H9 (cell line): ENCODE data around the gene NET1. TPM values are rescaled to one million over a fixed set of nuclear protein-coding genes. Genes with fewer than 3 reads are reported as not detected.

Source experiments
- DNase-seq: peaks from one replicate; pipeline ENCODE4 v3.0.0-alpha.2; 2017
- H2AFZ ChIP-seq: one replicate; pipeline ENCODE4 v1.6.1; 2013; ENCODE audit warnings: mild to moderate bottlenecking, low read length, control low read depth, moderate library complexity
- H2AK5ac ChIP-seq: 2 replicates; pipeline ENCODE4 v1.6.1; 2013; ENCODE audit warnings: low read length, control low read depth, mixed read lengths; ENCODE audit not compliant: insufficient read length
- H2BK120ac ChIP-seq: one replicate; pipeline ENCODE4 v1.6.1; 2013; ENCODE audit warnings: low read depth, mild to moderate bottlenecking, low read length, control low read depth, inconsistent platforms; ENCODE audit not compliant: poor library complexity, severe bottlenecking
- H2BK12ac ChIP-seq: 2 replicates; pipeline ENCODE4 v1.6.1; 2013; ENCODE audit warnings: low read length, control low read depth, mixed read lengths, low read depth; ENCODE audit not compliant: insufficient read length
- H2BK15ac ChIP-seq: 2 replicates; pipeline ENCODE4 v1.6.1; 2013; ENCODE audit warnings: low read depth, low read length, control low read depth
- H2BK20ac ChIP-seq: one replicate; pipeline ENCODE4 v1.6.1; 2013; ENCODE audit warnings: low read depth, mild to moderate bottlenecking, low read length, control low read depth, inconsistent platforms; ENCODE audit not compliant: poor library complexity, severe bottlenecking
- H2BK5ac ChIP-seq: 2 replicates; pipeline ENCODE4 v1.6.1; 2013; ENCODE audit warnings: low read length, control low read depth, mixed read lengths; ENCODE audit not compliant: insufficient read length
- H3K14ac ChIP-seq: 2 replicates; pipeline ENCODE4 v1.6.1; 2013; ENCODE audit warnings: low read length, control low read depth; ENCODE audit not compliant: insufficient read depth
- H3K18ac ChIP-seq: 2 replicates; pipeline ENCODE4 v1.6.1; 2013; ENCODE audit warnings: low read depth, mild to moderate bottlenecking, mixed read lengths, low read length, control low read depth; ENCODE audit not compliant: insufficient read length
- H3K23ac ChIP-seq: 2 replicates; pipeline ENCODE4 v1.6.1; 2013; ENCODE audit warnings: low read length, control low read depth, mixed read lengths, low read depth; ENCODE audit not compliant: insufficient read length
- H3K23me2 ChIP-seq: 2 replicates; pipeline ENCODE4 v1.6.1; 2013; ENCODE audit warnings: low read depth, mild to moderate bottlenecking, mixed read lengths, low read length, control low read depth; ENCODE audit not compliant: insufficient read length, poor library complexity, severe bottlenecking
- H3K27ac ChIP-seq: 2 replicates; pipeline ENCODE4 v1.5.1; 2013; ENCODE audit warnings: low read length, control low read depth, mixed read lengths, low read depth; ENCODE audit not compliant: insufficient read length
- H3K27me3 ChIP-seq: 2 replicates; pipeline ENCODE4 v1.6.1; 2013; ENCODE audit warnings: low read length, control low read depth, inconsistent platforms; ENCODE audit not compliant: insufficient read depth
- H3K4ac ChIP-seq: 2 replicates; pipeline ENCODE4 v1.6.1; 2013; ENCODE audit warnings: low read depth, mild to moderate bottlenecking, control low read depth, inconsistent platforms, low read length, moderate library complexity
- H3K4me1 ChIP-seq: 2 replicates; pipeline ENCODE4 v1.6.1; 2013; ENCODE audit warnings: low read length, control low read depth, inconsistent platforms; ENCODE audit not compliant: insufficient read depth
- H3K4me2 ChIP-seq: 2 replicates; pipeline ENCODE4 v1.6.1; 2013; ENCODE audit warnings: low read length, control low read depth, mixed read lengths; ENCODE audit not compliant: insufficient read length, insufficient read depth
- H3K56ac ChIP-seq: 2 replicates; pipeline ENCODE4 v1.6.1; 2013; ENCODE audit warnings: low read depth, mild to moderate bottlenecking, mixed read lengths, low read length, control low read depth; ENCODE audit not compliant: insufficient read length
- H3K79me1 ChIP-seq: 2 replicates; pipeline ENCODE4 v1.6.1; 2013; ENCODE audit warnings: low read depth, mild to moderate bottlenecking, moderate library complexity, low read length, control low read depth, inconsistent platforms; ENCODE audit not compliant: insufficient read depth, poor library complexity, severe bottlenecking
- H3K79me2 ChIP-seq: 2 replicates; pipeline ENCODE4 v1.6.1; 2013; ENCODE audit warnings: low read length, control low read depth, inconsistent platforms; ENCODE audit not compliant: insufficient read depth
- H3K9ac ChIP-seq: 2 replicates; pipeline ENCODE4 v1.6.1; 2013; ENCODE audit warnings: low read length, control low read depth, mixed read lengths; ENCODE audit not compliant: insufficient read length; ENCODE audit errors: extremely low read depth
- H3K9me3 ChIP-seq: one replicate; pipeline ENCODE4 v1.6.1; 2013; ENCODE audit warnings: low read depth, low read length, inconsistent platforms; ENCODE audit not compliant: control insufficient read depth
- H3T11ph ChIP-seq: one replicate; pipeline ENCODE4 v1.6.1; 2013; ENCODE audit warnings: mild to moderate bottlenecking, low read length, control low read depth, inconsistent platforms
- H4K20me1 ChIP-seq: one replicate; pipeline ENCODE4 v1.6.1; 2013; ENCODE audit not compliant: control insufficient read depth, insufficient read length, insufficient read depth
- H4K5ac ChIP-seq: 2 replicates; pipeline ENCODE4 v1.6.1; 2013; ENCODE audit warnings: low read depth, mild to moderate bottlenecking, mixed read lengths, low read length, control low read depth; ENCODE audit not compliant: insufficient read length
- H4K8ac ChIP-seq: replicated peaks from 2 replicates; pipeline ENCODE4 v1.6.1; 2013; ENCODE audit warnings: low read length, control low read depth, mixed read lengths, low read depth; ENCODE audit not compliant: insufficient read length
- H4K91ac ChIP-seq: 2 replicates; pipeline ENCODE4 v1.6.1; 2013; ENCODE audit warnings: low read depth, mild to moderate bottlenecking, moderate library complexity, mixed read lengths, low read length, control low read depth; ENCODE audit not compliant: insufficient read length
- H3K27ac Mint-ChIP-seq, 3 experiments: 2 replicates in 2 of 3; 3 replicates in 1 of 3; pipeline ENCODE4 v1.8.0; 2020 to 2021; ENCODE audit warnings: mixed read lengths in 3 of 3, mild to moderate bottlenecking in 1 of 3, moderate library complexity in 1 of 3
- H3K27me3 Mint-ChIP-seq: 2 replicates; pipeline ENCODE4 v1.8.0; 2021; ENCODE audit warnings: low read depth, mild to moderate bottlenecking, moderate library complexity, mixed read lengths
- H3K36me3 Mint-ChIP-seq, 3 experiments: 2 replicates in 2 of 3; 3 replicates in 1 of 3; pipeline ENCODE4 v1.8.0; 2020 to 2021; ENCODE audit warnings: low read depth in 3 of 3, mixed read lengths in 3 of 3; ENCODE audit not compliant: insufficient read depth in 1 of 3
- H3K4me1 Mint-ChIP-seq, 2 experiments: 2 replicates each; pipeline ENCODE4 v1.8.0; 2020; ENCODE audit warnings: mixed read lengths in 2 of 2
- H3K4me3 Mint-ChIP-seq, 2 experiments: 2 replicates in 1 of 2; 3 replicates in 1 of 2; pipeline ENCODE4 v1.8.0; 2020 to 2021; ENCODE audit warnings: mild to moderate bottlenecking in 2 of 2, mixed read lengths in 2 of 2, moderate library complexity in 1 of 2
- H3K9me3 Mint-ChIP-seq, 2 experiments: 2 replicates in 1 of 2; 3 replicates in 1 of 2; pipeline ENCODE4 v1.8.0; 2020; ENCODE audit warnings: mild to moderate bottlenecking in 2 of 2, mixed read lengths in 2 of 2, moderate library complexity in 1 of 2
- CTCF ChIP-seq: fragments of 200-600 bp; sonication (generic); conservative IDR thresholded peaks from 3 replicates; pipeline ENCODE4 v1.8.0; 2021; ENCODE audit warnings: antibody characterized with exemption, mild to moderate bottlenecking
- WGBS: extraction: QIAGEN DNeasy Blood & Tissue Kit; methylation state at CpG from one replicate; pipeline ENCODE4 v1.1.7; 2013; ENCODE audit warnings: missing lambda C conversion rate, low lambda C conversion rate, mixed read lengths; ENCODE audit not compliant: insufficient read length; ENCODE audit errors: extremely low coverage; 5-methylcytosine and 5-hydroxymethylcytosine counted together
- total RNA-seq: library from RNA; stranded (reverse); gene quantifications from 2 replicates; pipeline ENCODE4 v1.2.1, GENCODE V29; 2021

Gene NET1
- total RNA-seq, 1 experiment from 2014 or later = 50.6 TPM

GRCh38 chr10:5462841-5463293 lies 50.5 kb downstream of the NET1 start:
- H4K5ac ChIP-seq = no peak overlapping the region
- no peak overlapping the region for H3K56ac ChIP-seq
- peaks cover 2% of the 10 kb centered on the region; the same call in 1 of the 2 replicates for H3K4me1 ChIP-seq
- no peak overlapping the region for H3K4ac ChIP-seq
- H3K9me3 ChIP-seq = peaks cover 2% of the 10 kb centered on the region
- H2BK20ac ChIP-seq = no peak overlapping the region
- H2BK12ac ChIP-seq = no peak overlapping the region
- no peak overlapping the region for H3K14ac ChIP-seq
- no peak overlapping the region for H3K18ac ChIP-seq
- H3K79me1 ChIP-seq = no peaks in the 10 kb centered on the region
- H3K4me1 Mint-ChIP-seq = peaks cover 28 to 47% of the 10 kb centered on the region in 2 experiments
- no peaks in the 10 kb centered on the region for H3K23me2 ChIP-seq
- no peak overlapping the region for H3K4me3 Mint-ChIP-seq
- no peak overlapping the region for H3K9ac ChIP-seq
- H2AFZ ChIP-seq = no peak overlapping the region
- H2AK5ac ChIP-seq = no peak overlapping the region
- no peaks in the 10 kb centered on the region for H3K27me3 ChIP-seq
- no peak for TF ChIP-seq CTCF
- no peak overlapping the region for H3K27ac ChIP-seq
- peaks cover 28 to 78% (median 45%) of the 10 kb centered on the region in 3 experiments for H3K36me3 Mint-ChIP-seq
- H3K9me3 Mint-ChIP-seq = peaks cover 12 to 41% of the 10 kb centered on the region in 2 experiments
- no peak overlapping the region for H3K23ac ChIP-seq
- H2BK15ac ChIP-seq = no peak overlapping the region
- no CpG with 5 or more reads among the region's 7 CpGs for WGBS
- peak overlapping the region in 1 of 3 experiments; percentile 63; a peak in 3 of 7 replicates for H3K27ac Mint-ChIP-seq
- no peak overlapping the region for H3T11ph ChIP-seq
- no peak for DNase-seq
- no peaks in the 10 kb centered on the region for H4K20me1 ChIP-seq
- H2BK120ac ChIP-seq = no peak overlapping the region
- no peak overlapping the region for H3K4me2 ChIP-seq
- no peak overlapping the region for H4K8ac ChIP-seq
- H3K27me3 Mint-ChIP-seq = peaks cover 2% of the 10 kb centered on the region
- H4K91ac ChIP-seq = no peak overlapping the region
- no peak overlapping the region for H2BK5ac ChIP-seq
- no peaks in the 10 kb centered on the region for H3K79me2 ChIP-seq
